ENCODE results near the gene SENP1. TPM values are rescaled to one million over a fixed set of nuclear protein-coding genes. Genes with fewer than 3 reads are reported as not detected.

The SENP1 gene
- total and polyA plus RNA-seq, 2 of the 13 experiments (the other 11 are each of a cell fraction or from before 2014, with no cell fraction given) = 14.0 to 20.2 TPM

DNA sequence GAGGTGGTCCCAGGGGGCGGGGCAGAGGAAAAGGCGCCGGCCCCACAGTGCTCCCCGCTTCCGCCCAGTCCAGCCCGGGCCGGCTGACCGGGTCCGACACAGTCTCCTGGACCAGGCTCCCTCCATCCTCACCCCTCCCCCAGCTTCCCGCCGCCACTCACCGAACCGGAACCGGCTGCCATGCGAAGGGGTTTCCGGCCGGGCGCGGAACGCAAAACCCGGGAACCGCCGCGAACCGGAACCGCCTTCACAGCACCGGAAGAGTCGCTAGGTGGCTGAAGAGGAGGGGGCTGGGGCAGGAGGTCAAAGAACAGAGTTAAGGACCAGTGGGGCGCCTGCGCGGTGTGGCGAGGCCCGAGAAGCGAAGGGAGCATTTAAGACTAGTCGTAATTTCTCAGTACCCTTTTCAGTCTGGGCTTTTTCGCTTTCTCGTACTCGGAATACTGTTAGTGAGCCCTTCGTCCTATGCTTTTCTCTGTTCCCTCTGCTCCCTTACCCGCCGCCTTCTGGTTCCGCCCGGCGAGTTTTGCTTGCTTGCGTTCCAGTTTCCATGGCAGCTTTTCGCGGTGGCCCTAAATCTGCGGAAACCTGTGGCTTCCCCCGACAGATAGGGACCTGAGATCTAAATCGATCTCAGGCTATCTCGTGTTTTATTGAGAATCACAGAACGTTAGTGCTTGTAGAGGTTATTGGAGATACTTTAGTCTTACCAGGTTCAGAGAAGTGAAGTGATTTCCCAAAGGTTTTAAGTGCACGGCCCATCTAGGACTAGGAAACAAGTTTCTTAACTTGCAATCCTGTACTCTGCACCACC lies at the start of gene SENP1 (continued):
- TF ChIP-seq THAP9 (CRISPR knock-in tag; IDR thresholded peaks at IDR 0.05; ENCODE audit: borderline replicate concordance) (peak; percentile 92; the same call in 1 of the 2 replicates), TSC22D2 (CRISPR knock-in tag; IDR thresholded peaks at IDR 0.05; ENCODE audit: borderline replicate concordance) (peak; percentile 78; the same call in 1 of the 2 replicates), TOPORS (CRISPR knock-in tag; IDR thresholded peaks at IDR 0.05) (peak; percentile 82), AKAP8 (CRISPR knock-in tag; IDR thresholded peaks at IDR 0.05) (0 out of 2 replicates have a peak, but pooled peaks have one; percentile 19), ZNF878 (CRISPR knock-in tag; IDR thresholded peaks at IDR 0.05) (0 out of 2 replicates have a peak, but pooled peaks have one; percentile 44), NCOR1 (IDR thresholded peaks at IDR 0.05; ENCODE audit: borderline replicate concordance, low read length) (peak; percentile 47; the same call in 1 of the 2 replicates), HMG20A (CRISPR knock-in tag; IDR thresholded peaks at IDR 0.05; ENCODE audit: borderline replicate concordance) (no peak), TMF1 (CRISPR knock-in tag; IDR thresholded peaks at IDR 0.05; ENCODE audit: low read depth) (peak; percentile 56; the same call in 1 of the 2 replicates), RNF219 (CRISPR knock-in tag; IDR thresholded peaks at IDR 0.05) (no peak), ZNF816 (CRISPR knock-in tag; IDR thresholded peaks at IDR 0.05; ENCODE audit: borderline replicate concordance) (no peak), CEBPB (IDR thresholded peaks at IDR 0.05; ENCODE audit: borderline replicate concordance, low read depth, low read length) (no peak), JDP2 (CRISPR knock-in tag; IDR thresholded peaks at IDR 0.05; ENCODE audit: borderline replicate concordance) (no peak), SP4 (CRISPR knock-in tag; IDR thresholded peaks at IDR 0.05) (peak; percentile 67), STAG1 (CRISPR knock-in tag; IDR thresholded peaks at IDR 0.05) (no peak), HCFC1 (IDR thresholded peaks at IDR 0.05; ENCODE audit: low read depth, low read length) (peak; percentile 45; the same call in 1 of the 2 replicates), ATF1 (CRISPR knock-in tag; IDR thresholded peaks at IDR 0.05) (no peak), FOXO4 (CRISPR knock-in tag; conservative IDR thresholded peaks at IDR 0.05) (no peak), ZNF335 (CRISPR knock-in tag; IDR thresholded peaks at IDR 0.05) (no peak; the same call in none of the 2 replicates), HOXA3 (CRISPR knock-in tag; IDR thresholded peaks at IDR 0.05) (peak; percentile 80), HMGA1 (CRISPR knock-in tag; conservative IDR thresholded peaks at IDR 0.05) (no peak), NONO (IDR thresholded peaks at IDR 0.05) (no peak), NONO (CRISPR knock-in tag; conservative IDR thresholded peaks at IDR 0.05) (peak; percentile 93)
- TF ChIP-seq, protein P1, sequence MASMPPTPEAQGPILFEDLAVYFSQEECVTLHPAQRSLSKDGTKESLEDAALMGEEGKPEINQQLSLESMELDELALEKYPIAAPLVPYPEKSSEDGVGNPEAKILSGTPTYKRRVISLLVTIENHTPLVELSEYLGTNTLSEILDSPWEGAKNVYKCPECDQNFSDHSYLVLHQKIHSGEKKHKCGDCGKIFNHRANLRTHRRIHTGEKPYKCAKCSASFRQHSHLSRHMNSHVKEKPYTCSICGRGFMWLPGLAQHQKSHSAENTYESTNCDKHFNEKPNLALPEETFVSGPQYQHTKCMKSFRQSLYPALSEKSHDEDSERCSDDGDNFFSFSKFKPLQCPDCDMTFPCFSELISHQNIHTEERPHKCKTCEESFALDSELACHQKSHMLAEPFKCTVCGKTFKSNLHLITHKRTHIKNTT (CRISPR knock-in tag; IDR thresholded peaks at IDR 0.05) = no peak

All from HepG2 (cell line).